B cell (primary cell): Measurements from ENCODE around the gene LOX. TPM values are rescaled to one million over a fixed set of nuclear protein-coding genes. Genes with fewer than 3 reads are reported as not detected.

Source experiments
- ATAC-seq: fragments of 200-7000 bp; cut with Tn5 transposase; one replicate; pipeline ENCODE4 v1.10.0; 2021; ENCODE audit warnings: low read depth, mild to moderate bottlenecking, moderate number of reproducible peaks, moderate library complexity
- CTCF ChIA-PET: fragments of 350-600 bp; sonication (Branson Sonifier 250); formaldehyde crosslinking; loops from one replicate; lab custom pipeline; 2021; ENCODE audit warnings: antibody characterized with exemption, inconsistent platforms; lab: Charles Lee
- POLR2A ChIA-PET: fragments of 350-600 bp; sonication (Branson Sonifier 250); formaldehyde crosslinking; loops from one replicate; lab custom pipeline; 2021; ENCODE audit warnings: antibody characterized with exemption; lab: Charles Lee
- DNase-seq: peaks from one replicate; pipeline ENCODE4 v3.0.0; 2013
- H2AFZ ChIP-seq: 2 replicates; pipeline ENCODE4 v1.6.1; 2012; ENCODE audit warnings: mild to moderate bottlenecking, low read depth, low read length; ENCODE audit not compliant: insufficient read depth, poor library complexity, severe bottlenecking
- H3K27ac ChIP-seq, 2 donors: 1 replicate in 1 of 2; 2 replicates in 1 of 2; pipeline ENCODE4 v1.5.1; 2012 to 2013; ENCODE audit warnings: low read length in 2 of 2, mild to moderate bottlenecking in 2 of 2, moderate library complexity in 1 of 2
- H3K27me3 ChIP-seq, 4 experiments: fragments of 200-600 bp in 1 of 4; sonication (generic) in 1 of 4; replicated peaks in 1 of 4; 1 replicate in 2 of 4; 2 replicates in 2 of 4; pipeline versions ENCODE4 v1.6.1 to v1.7.0; 2013 to 2016; ENCODE audit warnings: low read length in 3 of 4, mild to moderate bottlenecking in 2 of 4, mixed read lengths in 1 of 4, moderate library complexity in 1 of 4; ENCODE audit not compliant: insufficient read depth in 4 of 4, control insufficient read depth in 3 of 4; ENCODE audit errors: control extremely low read depth in 1 of 4
- H3K36me3 ChIP-seq, 2 experiments: replicated peaks in 1 of 2; 1 replicate in 1 of 2; 2 replicates in 1 of 2; pipeline versions ENCODE4 v1.6.1 to v1.7.1; 2013; ENCODE audit warnings: low read length in 1 of 2; ENCODE audit not compliant: insufficient read depth in 2 of 2, control insufficient read depth in 1 of 2; ENCODE audit errors: control extremely low read depth in 1 of 2, extremely low read depth in 1 of 2
- H3K4me1 ChIP-seq, 2 donors: fragments of 200-600 bp in 1 of 2; sonication (generic) in 1 of 2; 1 replicate in 1 of 2; 2 replicates in 1 of 2; pipeline versions ENCODE4 v1.5.1 to v1.6.1; 2013 to 2017; ENCODE audit warnings: low read length in 2 of 2; ENCODE audit not compliant: control insufficient read depth in 2 of 2, insufficient read depth in 2 of 2
- H3K4me2 ChIP-seq: replicated peaks from 2 replicates; pipeline ENCODE3; 2012; ENCODE audit warnings: mild to moderate bottlenecking, low read depth, low read length; ENCODE audit not compliant: poor library complexity, severe bottlenecking
- H3K4me3 ChIP-seq, 5 experiments: fragments of 200-600 bp in 1 of 5; sonication (generic) in 1 of 5; 1 replicate in 3 of 5; 2 replicates in 2 of 5; pipeline versions ENCODE4 v1.5.1 to v1.7.0; 2011 to 2016; ENCODE audit warnings: low read length in 4 of 5, mild to moderate bottlenecking in 4 of 5, low read depth in 2 of 5, control low read depth in 1 of 5, moderate library complexity in 1 of 5; ENCODE audit not compliant: insufficient read depth in 1 of 5; ENCODE audit errors: control extremely low read depth in 1 of 5, extremely low read depth in 1 of 5
- H3K79me2 ChIP-seq: fragments of 200-600 bp; sonication (generic); one replicate; pipeline ENCODE4 v1.6.0; 2016; ENCODE audit warnings: low read length; ENCODE audit not compliant: control insufficient read depth, insufficient read depth
- H3K9ac ChIP-seq: fragments of 200-600 bp; sonication (generic); 2 replicates; pipeline ENCODE4 v1.6.1; 2017; ENCODE audit warnings: mild to moderate bottlenecking, low read length, moderate library complexity
- H3K9me3 ChIP-seq, 3 donors: one replicate each; pipeline versions ENCODE4 v1.6.1 to v1.7.1; 2013; ENCODE audit warnings: low read length in 2 of 3; ENCODE audit not compliant: control insufficient read depth in 2 of 3, insufficient read depth in 1 of 3; ENCODE audit errors: control extremely low read depth in 1 of 3
- H4K20me1 ChIP-seq: 2 replicates; pipeline ENCODE4 v1.6.0; 2012; ENCODE audit warnings: mild to moderate bottlenecking, low read length; ENCODE audit not compliant: insufficient read depth, control insufficient read depth, poor library complexity, severe bottlenecking
- H3K27ac Mint-ChIP-seq: one replicate; pipeline ENCODE4 v1.8.0; 2021; ENCODE audit warnings: mixed read lengths
- H3K27me3 Mint-ChIP-seq: one replicate; pipeline ENCODE4 v1.8.0; 2021; ENCODE audit warnings: mixed read lengths
- H3K4me1 Mint-ChIP-seq: one replicate; pipeline ENCODE4 v1.8.0; 2021; ENCODE audit warnings: mixed read lengths
- H3K4me3 Mint-ChIP-seq: one replicate; pipeline ENCODE4 v1.8.0; 2021; ENCODE audit warnings: mixed read lengths
- H3K9me3 Mint-ChIP-seq: one replicate; pipeline ENCODE4 v1.8.0; 2022; ENCODE audit warnings: mixed read lengths; ENCODE audit not compliant: insufficient read depth
- CTCF ChIP-seq: fragments of 200-600 bp; IDR thresholded peaks from one replicate; pipeline ENCODE4 v1.8.0; 2022; ENCODE audit warnings: antibody characterized with exemption, mild to moderate bottlenecking
- EZH2 ChIP-seq: IDR thresholded peaks from 2 replicates; pipeline ENCODE4 v1.6.1; 2012; ENCODE audit warnings: borderline replicate concordance, low read depth, mild to moderate bottlenecking, moderate library complexity, low read length; ENCODE audit not compliant: insufficient read depth, poor library complexity, severe bottlenecking
- WGBS: methylation state at CpG from one replicate; pipeline ENCODE4 v1.1.5; 2013; ENCODE audit warnings: missing lambda C conversion rate; ENCODE audit not compliant: insufficient coverage; 5-methylcytosine and 5-hydroxymethylcytosine counted together
- intact Hi-C: fragments of 100-400 bp; cut with micrococcal nuclease; formaldehyde crosslinking; loops from one replicate; pipeline ENCODE4 v1.10.0; 2022
- polyA plus RNA-seq: library from polyadenylated mRNA; depleted of rRNA; stranded (reverse); fragments of >200 nt; gene quantifications from 2 replicates; pipeline ENCODE4 v1.2.3, GENCODE V29; 2012
- total RNA-seq, 2 donors: library from RNA; stranded (reverse); fragments of 120-200 nt in 1 of 2; gene quantifications; 1 replicate in 1 of 2; 2 replicates in 1 of 2; pipeline versions ENCODE4 v1.2.3 to v1.2.4, GENCODE V29; 2013 to 2022

LOX gene
- total and polyA plus RNA-seq, 2 donors (not counting 1 experiment from before 2014, with no cell fraction given) = not detected

DNA sequence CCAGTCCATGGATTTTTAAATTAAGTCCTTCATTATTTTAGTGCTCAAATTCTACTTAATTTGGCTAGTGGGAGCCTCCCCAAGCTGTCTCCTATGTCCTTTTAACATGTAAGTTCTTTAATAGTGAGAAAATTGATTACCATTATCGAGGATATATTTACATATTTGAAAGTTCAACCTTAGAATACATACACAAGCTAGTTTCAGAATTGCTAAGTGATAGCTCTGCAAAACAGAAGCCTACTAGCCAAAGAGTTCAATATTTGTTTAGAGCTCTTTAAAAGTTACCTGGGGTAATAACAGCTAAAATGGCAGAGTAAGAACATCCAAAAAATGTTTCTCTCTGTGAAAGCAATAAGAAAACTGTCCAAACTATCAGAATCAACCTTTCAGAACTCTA is 48.2 kb downstream of the LOX start:
- WGBS = no CpG with 5 or more reads among the region's 1 CpG
- H3K27ac Mint-ChIP-seq = no peak overlapping the region
- H3K27me3 Mint-ChIP-seq = no peaks in the 10 kb centered on the region
- no peak overlapping the region for H2AFZ ChIP-seq
- no peaks in the 10 kb centered on the region for H3K4me1 Mint-ChIP-seq
- ATAC-seq = no peak
- no peak for TF ChIP-seq EZH2
- TF ChIP-seq CTCF = no peak
- peaks cover 8 to 14% of the 10 kb centered on the region in 2 experiments for H3K36me3 ChIP-seq
- H3K27ac ChIP-seq = no peak overlapping the region
- no peak overlapping the region for H3K4me3 Mint-ChIP-seq
- H3K27me3 ChIP-seq = no peaks in the 10 kb centered on the region
- H3K9me3 ChIP-seq = no peaks in the 10 kb centered on the region
- CTCF ChIA-PET = interaction anchor here (1.2 kb wide), 1 partner anchor 10 kb away, joined by 3 read pairs; no protein-coding TSS in a partner anchor
- POLR2A ChIA-PET = no interaction called here
- H3K4me2 ChIP-seq = no peak overlapping the region
- no peaks in the 10 kb centered on the region for H3K79me2 ChIP-seq
- no peaks in the 10 kb centered on the region for H3K9me3 Mint-ChIP-seq
- DNase-seq = no peak
- intact Hi-C loops = no loop called here
- H3K4me1 ChIP-seq = no peaks in the 10 kb centered on the region
- no peak overlapping the region for H3K4me3 ChIP-seq
- no peak overlapping the region for H3K9ac ChIP-seq
- no peaks in the 10 kb centered on the region for H4K20me1 ChIP-seq

DNA sequence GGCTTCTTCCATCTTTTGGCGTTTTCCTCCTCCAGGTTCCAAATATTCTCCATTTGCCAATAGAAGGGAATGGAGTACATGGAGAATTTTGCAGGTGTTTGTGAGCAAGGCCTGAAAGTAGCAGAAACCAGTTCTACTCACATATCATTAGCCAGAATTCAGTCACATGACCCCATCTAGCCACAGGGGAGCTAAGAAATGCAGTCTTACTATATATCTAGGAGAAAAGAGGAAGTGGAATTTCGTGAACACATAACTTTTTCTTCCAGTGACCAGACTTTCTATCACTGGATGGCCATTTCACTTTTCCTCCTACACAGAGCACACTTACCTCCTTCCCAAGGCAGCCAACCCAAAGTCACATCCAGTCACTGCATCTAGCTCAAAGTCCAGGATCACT is 55.1 kb downstream of the LOX start:
- ATAC-seq (no peak), DNase-seq (no peak)
- no peak overlapping the region for H3K4me2 ChIP-seq
- H3K27me3 ChIP-seq = no peaks in the 10 kb centered on the region
- H3K27ac Mint-ChIP-seq = no peak overlapping the region
- ChIA-PET POLR2A (no interaction called here), CTCF (no interaction called here)
- no peaks in the 10 kb centered on the region for H3K27me3 Mint-ChIP-seq
- no peaks in the 10 kb centered on the region for H4K20me1 ChIP-seq
- no CpG with 5 or more reads among the region's 2 CpGs for WGBS
- H3K4me3 Mint-ChIP-seq = no peak overlapping the region
- TF ChIP-seq CTCF (no peak), EZH2 (no peak)
- no peak overlapping the region for H3K27ac ChIP-seq
- no peaks in the 10 kb centered on the region for H3K79me2 ChIP-seq
- no peaks in the 10 kb centered on the region for H3K9me3 Mint-ChIP-seq
- intact Hi-C loops = no loop called here
- peaks cover 20 to 39% of the 10 kb centered on the region in 2 experiments for H3K36me3 ChIP-seq
- H2AFZ ChIP-seq = no peak overlapping the region
- no peak overlapping the region for H3K9ac ChIP-seq
- H3K4me1 ChIP-seq = peaks cover 0 to 4% of the 10 kb centered on the region in 2 donors
- peaks cover 3% of the 10 kb centered on the region for H3K4me1 Mint-ChIP-seq
- no peak overlapping the region for H3K4me3 ChIP-seq
- no peaks in the 10 kb centered on the region for H3K9me3 ChIP-seq
